SK-N-SH treated with all-trans-retinoic acid at 6 μM for 48 hours (cell line): ENCODE results near the gene MPZL3.

Experiments used
- CREB5 ChIP-seq: fragments of 250-450 bp; sonication (Bioruptor Pico); IDR thresholded peaks from 2 replicates; pipeline ENCODE4 v1.5.1; 2020; ENCODE audit warnings: low read depth, mild to moderate bottlenecking, moderate library complexity
- PATZ1 ChIP-seq: fragments of 250-450 bp; sonication (Bioruptor Pico); IDR thresholded peaks from 2 replicates; pipeline ENCODE4 v1.8.0; 2020; ENCODE audit warnings: mild to moderate bottlenecking, moderate library complexity, borderline replicate concordance
- SNAI2 ChIP-seq: fragments of 250-450 bp; sonication (Bioruptor Pico); IDR thresholded peaks from 2 replicates; pipeline ENCODE4 v1.5.0; 2020; ENCODE audit warnings: mild to moderate bottlenecking, moderate library complexity
- ZFP3 ChIP-seq: fragments of 250-450 bp; sonication (Bioruptor Pico); IDR thresholded peaks from 2 replicates; pipeline ENCODE4 v1.5.0; 2020; ENCODE audit warnings: mild to moderate bottlenecking, moderate library complexity
- ZFP30 ChIP-seq: fragments of 450-650 bp; formaldehyde crosslinking; IDR thresholded peaks from 2 replicates; pipeline ENCODE4 v1.5.0; 2022; ENCODE audit warnings: mild to moderate bottlenecking, moderate library complexity
- ZNF70 ChIP-seq: fragments of 450-650 bp; formaldehyde crosslinking; IDR thresholded peaks from 2 replicates; pipeline ENCODE4 v1.5.0; 2020; ENCODE audit warnings: mild to moderate bottlenecking, moderate library complexity

- TF ChIP-seq ZFP30 = no peak
- no peak for TF ChIP-seq CREB5 (CRISPR knock-in tag)
- no peak for TF ChIP-seq ZNF70 (CRISPR knock-in tag)
- no peak for TF ChIP-seq PATZ1 (CRISPR knock-in tag)
- no peak for TF ChIP-seq ZFP3
- TF ChIP-seq SNAI2 (CRISPR knock-in tag) = no peak
Observed at GRCh38 chr11:118207079-118207478, 45.1 kb downstream of the MPZL3 start.
